Esophagus squamous epithelium (tissue), 5 donors: ENCODE data around the gene SIK3. TPM values are rescaled to one million over a fixed set of nuclear protein-coding genes. Genes with fewer than 3 reads are reported as not detected.
A peak's percentile ranks its signal among the peaks of the same experiment; 100 is the strongest.

Source experiments
- DNase-seq: peaks from one replicate; lab custom pipeline; 2025; lab: John Stamatoyannopoulos, UW
- H3K27ac ChIP-seq, 4 donors: fragments of 200-600 bp; sonication (generic); one replicate each; pipeline ENCODE4 v1.5.1; 2016 to 2019; ENCODE audit warnings: mild to moderate bottlenecking in 1 of 4
- H3K27me3 ChIP-seq, 4 donors: fragments of 200-600 bp; sonication (generic); 1 replicate in 3 of 4; 2 replicates in 1 of 4; pipeline versions ENCODE4 v1.5.1 to v1.6.0; 2017 to 2021; ENCODE audit warnings: antibody characterized with exemption in 1 of 4
- H3K36me3 ChIP-seq, 3 donors: fragments of 200-600 bp; sonication (generic); one replicate each; pipeline ENCODE4 v1.5.1; 2016 to 2019
- H3K4me1 ChIP-seq, 3 donors: fragments of 200-600 bp; sonication (generic); one replicate each; pipeline ENCODE4 v1.5.1; 2017 to 2019
- H3K4me3 ChIP-seq, 4 donors: fragments of 200-600 bp; sonication (generic); 1 replicate in 3 of 4; 2 replicates in 1 of 4; pipeline ENCODE4 v1.5.1; 2016 to 2019; ENCODE audit warnings: mild to moderate bottlenecking in 2 of 4, moderate library complexity in 1 of 4
- H3K9me3 ChIP-seq, 3 donors: fragments of 200-600 bp; sonication (generic); one replicate each; pipeline ENCODE4 v1.5.1; 2016 to 2019
- POLR2A ChIP-seq, 4 donors: fragments of 450-650 bp; IDR thresholded peaks; one replicate each; pipeline ENCODE4 v1.6.1; 2017; ENCODE audit warnings: antibody characterized with exemption in 4 of 4, mild to moderate bottlenecking in 4 of 4, moderate library complexity in 3 of 4
- WGBS, 2 donors: methylation state at CpG; one replicate each; pipeline ENCODE4 v1.1.5; 2018; 5-methylcytosine and 5-hydroxymethylcytosine counted together
- intact Hi-C: fragments of 100-400 bp; cut with DNase I; formaldehyde crosslinking; loops from one replicate; pipeline ENCODE4 v1.15.0; 2022
- total RNA-seq, 4 donors: library from RNA; depleted of rRNA; stranded (reverse); fragments of >200 nt; gene quantifications; one replicate each; pipeline ENCODE4 v1.1.0, GENCODE V29; 2016
- TF ChIP-seq, protein P1 (sequence below), 6 experiments: fragments of 450-650 bp in 4 of 6; fragments of 200-600 bp in 2 of 6; sonication (generic) in 2 of 6; IDR thresholded peaks; one replicate each; pipeline ENCODE4 v1.5.1; 2016 to 2019; ENCODE audit warnings: antibody characterized with exemption in 6 of 6, mild to moderate bottlenecking in 4 of 6, moderate library complexity in 4 of 6
- donor health status: DM: yes; HTN: yes; CAD: no.

Gene SIK3
- total RNA-seq, 4 donors from 2014 or later = 16.2 to 35.1 (median 20.3) TPM

DNA sequence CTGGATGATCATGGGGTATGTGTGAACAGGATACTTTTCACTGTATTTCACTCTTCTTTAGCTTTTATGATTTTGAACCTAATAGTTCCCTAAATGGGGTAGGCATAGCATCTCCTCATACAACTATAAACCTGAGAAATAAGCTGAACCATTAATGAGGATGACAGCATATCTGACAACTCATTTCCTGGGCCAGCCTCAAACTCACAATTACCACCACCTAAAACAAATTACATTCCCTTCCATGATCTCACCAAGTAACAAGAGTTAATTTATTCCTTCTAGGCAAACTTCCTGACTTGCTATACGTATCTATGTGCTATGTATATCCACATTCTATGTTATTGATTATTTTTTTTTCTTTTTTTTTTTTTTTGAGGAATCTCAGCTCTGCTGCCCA lies 23.0 kb downstream of the SIK3 start:
- Histone ChIP-seq H3K4me1 (peaks cover 31 to 80% (median 58%) of the 10 kb centered on the region in 3 donors), H3K4me3 (no peak overlapping the region), H3K9me3 (no peaks in the 10 kb centered on the region), H3K36me3 (no peaks in the 10 kb centered on the region), H3K27me3 (no peaks in the 10 kb centered on the region), H3K27ac (no peak overlapping the region)
- WGBS, 2 donors = 74 to 75% methylated on average over 1 of the region's 1 CpG
- intact Hi-C loops = no loop called here
- TF ChIP-seq POLR2A (IDR thresholded peaks at IDR 0.05) = no peak
- TF ChIP-seq, protein P1, sequence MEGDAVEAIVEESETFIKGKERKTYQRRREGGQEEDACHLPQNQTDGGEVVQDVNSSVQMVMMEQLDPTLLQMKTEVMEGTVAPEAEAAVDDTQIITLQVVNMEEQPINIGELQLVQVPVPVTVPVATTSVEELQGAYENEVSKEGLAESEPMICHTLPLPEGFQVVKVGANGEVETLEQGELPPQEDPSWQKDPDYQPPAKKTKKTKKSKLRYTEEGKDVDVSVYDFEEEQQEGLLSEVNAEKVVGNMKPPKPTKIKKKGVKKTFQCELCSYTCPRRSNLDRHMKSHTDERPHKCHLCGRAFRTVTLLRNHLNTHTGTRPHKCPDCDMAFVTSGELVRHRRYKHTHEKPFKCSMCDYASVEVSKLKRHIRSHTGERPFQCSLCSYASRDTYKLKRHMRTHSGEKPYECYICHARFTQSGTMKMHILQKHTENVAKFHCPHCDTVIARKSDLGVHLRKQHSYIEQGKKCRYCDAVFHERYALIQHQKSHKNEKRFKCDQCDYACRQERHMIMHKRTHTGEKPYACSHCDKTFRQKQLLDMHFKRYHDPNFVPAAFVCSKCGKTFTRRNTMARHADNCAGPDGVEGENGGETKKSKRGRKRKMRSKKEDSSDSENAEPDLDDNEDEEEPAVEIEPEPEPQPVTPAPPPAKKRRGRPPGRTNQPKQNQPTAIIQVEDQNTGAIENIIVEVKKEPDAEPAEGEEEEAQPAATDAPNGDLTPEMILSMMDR (IDR thresholded peaks at IDR 0.05) = no peak
- no peak for DNase-seq

- no peaks in the 10 kb centered on the region for H3K36me3 ChIP-seq
- H3K4me1 ChIP-seq = peaks cover 31 to 83% (median 60%) of the 10 kb centered on the region in 3 donors
Measured at GRCh38 chr11:117074119-117074518, 24.1 kb downstream of the SIK3 start.

GRCh38 chr11:117073539-117073938 lies 24.7 kb downstream of the SIK3 start:
- WGBS, 2 donors = 5 to 23% methylated on average over 2 of the region's 2 CpGs
- intact Hi-C loops = no loop called here

More at GRCh38 chr11:117074119-117074518, 24.1 kb downstream of the SIK3 start:
- Histone ChIP-seq H3K27me3 (no peaks in the 10 kb centered on the region), H3K27ac (peak overlapping the region in 3 of 4 donors; percentile 56 to 67 (median 65)), H3K9me3 (no peaks in the 10 kb centered on the region), H3K4me3 (no peak overlapping the region)
- intact Hi-C loops = no loop called here
- DNase-seq = no peak
- TF ChIP-seq, protein P1 (IDR thresholded peaks at IDR 0.05) = no peak
- TF ChIP-seq POLR2A (IDR thresholded peaks at IDR 0.05) = no peak

DNA sequence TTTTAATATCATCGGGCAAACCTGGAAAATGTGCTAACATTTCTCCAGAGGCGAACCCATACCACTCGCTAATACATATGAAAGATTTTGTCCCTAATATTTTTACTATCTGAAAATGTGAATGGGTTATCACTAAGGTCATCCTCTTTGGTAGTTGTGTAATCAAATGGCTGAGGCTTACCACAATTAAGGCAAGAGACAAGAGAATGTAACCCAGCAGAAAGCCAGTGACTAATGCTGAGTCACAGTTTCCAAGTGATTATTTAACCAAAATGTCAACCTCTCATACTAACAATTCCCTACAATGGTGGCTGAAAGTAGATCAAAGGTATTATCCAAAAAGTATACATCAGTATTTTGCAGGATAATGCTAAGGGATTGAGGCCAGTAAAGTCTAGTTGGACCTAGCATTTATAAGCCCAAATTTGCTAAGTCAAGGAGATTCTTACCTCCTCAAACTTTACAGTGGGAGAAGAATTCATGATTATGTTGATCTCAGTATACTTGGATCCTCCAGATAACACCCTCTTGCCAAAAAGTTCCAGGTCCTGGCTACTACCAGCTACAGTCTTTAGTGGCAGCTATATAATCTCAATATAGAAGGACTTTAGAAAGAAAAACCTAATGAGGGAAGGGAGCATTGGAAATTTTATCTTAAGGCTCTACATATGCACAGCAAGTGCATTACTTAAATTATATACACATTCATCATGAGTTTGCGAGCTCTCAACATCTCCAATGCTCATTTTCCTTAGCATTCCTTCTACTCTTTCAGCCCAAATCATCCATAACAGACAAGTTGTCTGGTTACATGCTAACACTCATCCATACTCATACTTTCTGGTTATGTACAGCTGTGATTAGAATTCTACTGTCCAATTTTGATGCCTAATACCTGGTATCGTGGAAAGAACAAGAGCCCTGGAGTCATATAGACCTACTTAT lies 25.4 kb downstream of the SIK3 start:
- TF ChIP-seq, protein P1 (IDR thresholded peaks at IDR 0.05) = no peak
- no peak for TF ChIP-seq POLR2A (IDR thresholded peaks at IDR 0.05)
- intact Hi-C loops = no loop called here
- WGBS, 2 donors = 52 to 59% methylated on average over 5 of the region's 5 CpGs
- Histone ChIP-seq H3K9me3 (no peaks in the 10 kb centered on the region), H3K4me1 (peaks cover 31 to 73% (median 53%) of the 10 kb centered on the region in 3 donors), H3K36me3 (no peaks in the 10 kb centered on the region), H3K4me3 (no peak overlapping the region), H3K27ac (peak overlapping the region; percentile 56 to 72 (median 66)), H3K27me3 (no peaks in the 10 kb centered on the region)
- no peak for DNase-seq

More at GRCh38 chr11:117073539-117073938, 24.7 kb downstream of the SIK3 start:
- Histone ChIP-seq H3K36me3 (no peaks in the 10 kb centered on the region), H3K27me3 (no peaks in the 10 kb centered on the region), H3K9me3 (no peaks in the 10 kb centered on the region), H3K4me1 (peaks cover 31 to 80% (median 60%) of the 10 kb centered on the region in 3 donors), H3K4me3 (no peak overlapping the region), H3K27ac (peak overlapping the region; percentile 56 to 72 (median 66))
- TF ChIP-seq, protein P1 (IDR thresholded peaks at IDR 0.05) = no peak
- no peak for TF ChIP-seq POLR2A (IDR thresholded peaks at IDR 0.05)
- DNase-seq = no peak

DNA sequence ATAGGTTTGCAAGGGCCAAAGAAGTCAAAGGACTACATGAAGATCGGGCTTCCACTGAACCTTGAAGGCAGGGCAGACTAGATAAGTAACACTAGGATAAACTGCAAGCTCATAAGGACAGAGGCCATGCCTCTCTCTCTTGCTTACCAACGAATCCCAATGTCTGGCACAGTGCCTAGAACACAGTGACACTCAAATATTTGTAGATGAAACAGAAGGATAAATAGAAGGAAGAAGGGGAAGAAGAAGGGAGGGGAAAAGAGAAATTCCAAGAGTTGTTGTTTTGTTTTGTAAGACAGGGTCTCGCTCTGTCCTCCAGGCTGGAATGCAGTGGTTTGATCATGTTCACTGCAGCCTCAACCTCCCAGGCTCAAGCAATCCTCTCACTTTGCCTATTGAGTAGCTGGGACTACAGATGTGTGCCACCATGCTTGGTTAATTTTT lies 26.9 kb downstream of the SIK3 start:
- Histone ChIP-seq H3K27ac (peak overlapping the region in 2 of 4 donors; percentile 45 to 65), H3K9me3 (no peaks in the 10 kb centered on the region), H3K36me3 (no peaks in the 10 kb centered on the region), H3K4me3 (no peak overlapping the region), H3K27me3 (no peaks in the 10 kb centered on the region), H3K4me1 (peaks cover 24 to 58% (median 41%) of the 10 kb centered on the region in 3 donors)
- WGBS, 2 donors = 52 to 65% methylated on average over 3 of the region's 3 CpGs
- TF ChIP-seq, protein P1 (IDR thresholded peaks at IDR 0.05) = no peak
- TF ChIP-seq POLR2A (IDR thresholded peaks at IDR 0.05) = no peak
- intact Hi-C loops = no loop called here
- no peak for DNase-seq
